HepG2 (cell line): ENCODE data around the gene VPS26B. TPM values are rescaled to one million over a fixed set of nuclear protein-coding genes. Genes with fewer than 3 reads are reported as not detected.

Source experiments
- BCL6 ChIP-seq: IDR thresholded peaks from 2 replicates; pipeline ENCODE4 v1.6.1; 2016; ENCODE audit warnings: missing genetic modification reagents, missing compliant biosample characterization
- ELF4 ChIP-seq: sonication (generic); formaldehyde crosslinking; IDR thresholded peaks from 2 replicates; pipeline ENCODE4 v1.5.0; 2020; ENCODE audit warnings: missing genetic modification reagents, mild to moderate bottlenecking, moderate library complexity, borderline replicate concordance
- HNRNPK ChIP-seq: fragments of 200-400 bp; formaldehyde crosslinking; IDR thresholded peaks from 2 replicates; pipeline ENCODE4 v1.6.1; 2018; ENCODE audit warnings: low read length, low read depth, moderate library complexity, mild to moderate bottlenecking; ENCODE audit not compliant: poor library complexity, severe bottlenecking
- HOXA9 ChIP-seq: sonication (generic); formaldehyde crosslinking; IDR thresholded peaks from 2 replicates; pipeline ENCODE4 v1.8.1; 2022; ENCODE audit warnings: missing genetic modification reagents, mild to moderate bottlenecking, moderate library complexity, borderline replicate concordance
- KMT2B ChIP-seq: IDR thresholded peaks from 2 replicates; pipeline ENCODE4 v1.6.1; 2016; ENCODE audit warnings: missing genetic modification reagents, missing compliant biosample characterization
- ZNF124 ChIP-seq: sonication (generic); formaldehyde crosslinking; IDR thresholded peaks from 2 replicates; pipeline ENCODE4 v1.4.0; 2020; ENCODE audit warnings: missing genetic modification reagents
- polyA plus RNA-seq, 8 experiments: library from polyadenylated mRNA; depleted of rRNA in 3 of 8; stranded (reverse) in 7 of 8; unstranded in 1 of 8; fragments of >200 nt; fragmentation: Illumina TruSeq in 4 of 8; extraction: Trizol in 4 of 8; gene quantifications; 2 replicates each; pipeline versions ENCODE4 v1.2.1 to v1.2.3, GENCODE V29; 2011 to 2016; ENCODE audit warnings: low read depth in 4 of 8, missing spikeins in 1 of 8, mixed read lengths in 1 of 8; ENCODE audit not compliant: insufficient read depth in 1 of 8
- total RNA-seq, 5 experiments: library from RNA; depleted of rRNA; stranded (reverse); fragments of >200 nt; fragmentation: Illumina TruSeq; extraction: Trizol; gene quantifications; 2 replicates each; pipeline ENCODE4 v1.2.3, GENCODE V29; 2016; ENCODE audit warnings: low read depth in 1 of 5
- TF ChIP-seq, protein P1 (sequence below): sonication (generic); formaldehyde crosslinking; IDR thresholded peaks from 2 replicates; pipeline ENCODE4 v1.4.0; 2020; ENCODE audit warnings: missing genetic modification reagents
- TF ChIP-seq, protein P2 (sequence below): sonication (generic); formaldehyde crosslinking; IDR thresholded peaks from 2 replicates; pipeline ENCODE4 v1.4.0; 2020; ENCODE audit warnings: mild to moderate bottlenecking, missing genetic modification reagents, borderline replicate concordance
- TF ChIP-seq, protein P3 (sequence below), 2 experiments: sonication (generic) in 1 of 2; formaldehyde crosslinking in 1 of 2; IDR thresholded peaks; 2 replicates each; pipeline versions ENCODE4 v1.6.1 to v1.9.0; 2014 to 2022; ENCODE audit warnings: antibody characterized with exemption in 1 of 2, borderline replicate concordance in 1 of 2, inconsistent platforms in 1 of 2, low read depth in 1 of 2, missing genetic modification reagents in 1 of 2

VPS26B gene
- total and polyA plus RNA-seq, 2 of the 13 experiments (the other 11 are each of a cell fraction or from before 2014, with no cell fraction given): 20.2 to 23.2 TPM

DNA sequence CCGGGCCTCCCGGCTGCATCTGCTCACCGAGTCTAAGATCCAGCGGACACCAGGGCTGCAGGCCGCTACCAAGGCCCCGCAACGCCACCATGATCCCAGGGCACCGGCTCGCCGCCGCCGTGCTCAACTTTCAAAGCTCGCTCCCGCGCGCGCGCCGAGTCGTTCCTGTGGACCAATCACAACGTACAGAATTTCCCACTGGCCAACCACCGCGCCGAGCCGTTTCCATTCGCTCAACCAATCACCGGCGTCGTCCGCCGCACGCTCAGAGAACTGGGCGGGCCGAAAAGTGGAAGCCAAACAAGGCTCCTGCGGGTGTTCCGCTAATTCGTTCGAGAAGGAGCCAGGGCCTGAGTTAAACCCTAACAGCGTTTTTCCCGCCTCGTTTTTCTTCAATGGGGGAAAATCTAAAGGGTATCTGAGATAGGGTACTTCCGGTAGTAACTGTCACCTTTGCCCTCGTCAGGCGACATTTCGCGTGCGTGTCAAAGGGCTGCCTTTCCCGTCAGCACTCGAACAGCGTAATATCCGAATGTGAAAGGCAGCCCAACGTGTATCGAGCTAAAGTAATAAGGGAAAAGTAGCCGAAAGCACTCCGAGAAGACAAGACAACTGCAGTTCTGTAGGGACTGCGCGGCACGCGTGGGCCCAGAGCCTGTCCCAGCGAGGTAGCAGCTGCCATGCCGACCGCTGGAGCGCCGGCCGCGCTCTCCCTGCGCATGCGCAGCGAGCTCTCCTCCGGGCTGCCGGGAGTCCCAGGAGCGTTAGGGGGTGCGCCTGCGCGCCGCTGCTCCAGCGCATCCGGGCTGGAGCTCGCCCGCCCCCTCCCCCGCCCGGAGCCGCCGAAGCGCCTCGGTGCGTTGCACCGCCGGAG is at the start of gene VPS26B, which contains the start of gene NCAPD3 (continued):
- TF ChIP-seq, protein P1, sequence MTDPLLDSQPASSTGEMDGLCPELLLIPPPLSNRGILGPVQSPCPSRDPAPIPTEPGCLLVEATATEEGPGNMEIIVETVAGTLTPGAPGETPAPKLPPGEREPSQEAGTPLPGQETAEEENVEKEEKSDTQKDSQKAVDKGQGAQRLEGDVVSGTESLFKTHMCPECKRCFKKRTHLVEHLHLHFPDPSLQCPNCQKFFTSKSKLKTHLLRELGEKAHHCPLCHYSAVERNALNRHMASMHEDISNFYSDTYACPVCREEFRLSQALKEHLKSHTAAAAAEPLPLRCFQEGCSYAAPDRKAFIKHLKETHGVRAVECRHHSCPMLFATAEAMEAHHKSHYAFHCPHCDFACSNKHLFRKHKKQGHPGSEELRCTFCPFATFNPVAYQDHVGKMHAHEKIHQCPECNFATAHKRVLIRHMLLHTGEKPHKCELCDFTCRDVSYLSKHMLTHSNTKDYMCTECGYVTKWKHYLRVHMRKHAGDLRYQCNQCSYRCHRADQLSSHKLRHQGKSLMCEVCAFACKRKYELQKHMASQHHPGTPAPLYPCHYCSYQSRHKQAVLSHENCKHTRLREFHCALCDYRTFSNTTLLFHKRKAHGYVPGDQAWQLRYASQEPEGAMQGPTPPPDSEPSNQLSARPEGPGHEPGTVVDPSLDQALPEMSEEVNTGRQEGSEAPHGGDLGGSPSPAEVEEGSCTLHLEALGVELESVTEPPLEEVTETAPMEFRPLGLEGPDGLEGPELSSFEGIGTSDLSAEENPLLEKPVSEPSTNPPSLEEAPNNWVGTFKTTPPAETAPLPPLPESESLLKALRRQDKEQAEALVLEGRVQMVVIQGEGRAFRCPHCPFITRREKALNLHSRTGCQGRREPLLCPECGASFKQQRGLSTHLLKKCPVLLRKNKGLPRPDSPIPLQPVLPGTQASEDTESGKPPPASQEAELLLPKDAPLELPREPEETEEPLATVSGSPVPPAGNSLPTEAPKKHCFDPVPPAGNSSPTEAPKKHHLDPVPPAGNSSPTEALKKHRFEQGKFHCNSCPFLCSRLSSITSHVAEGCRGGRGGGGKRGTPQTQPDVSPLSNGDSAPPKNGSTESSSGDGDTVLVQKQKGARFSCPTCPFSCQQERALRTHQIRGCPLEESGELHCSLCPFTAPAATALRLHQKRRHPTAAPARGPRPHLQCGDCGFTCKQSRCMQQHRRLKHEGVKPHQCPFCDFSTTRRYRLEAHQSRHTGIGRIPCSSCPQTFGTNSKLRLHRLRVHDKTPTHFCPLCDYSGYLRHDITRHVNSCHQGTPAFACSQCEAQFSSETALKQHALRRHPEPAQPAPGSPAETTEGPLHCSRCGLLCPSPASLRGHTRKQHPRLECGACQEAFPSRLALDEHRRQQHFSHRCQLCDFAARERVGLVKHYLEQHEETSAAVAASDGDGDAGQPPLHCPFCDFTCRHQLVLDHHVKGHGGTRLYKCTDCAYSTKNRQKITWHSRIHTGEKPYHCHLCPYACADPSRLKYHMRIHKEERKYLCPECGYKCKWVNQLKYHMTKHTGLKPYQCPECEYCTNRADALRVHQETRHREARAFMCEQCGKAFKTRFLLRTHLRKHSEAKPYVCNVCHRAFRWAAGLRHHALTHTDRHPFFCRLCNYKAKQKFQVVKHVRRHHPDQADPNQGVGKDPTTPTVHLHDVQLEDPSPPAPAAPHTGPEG (CRISPR knock-in tag): peak; percentile 71; the same call in 1 of the 2 replicates
- TF ChIP-seq HOXA9 (peak; percentile 95), KMT2B (peak; percentile 73), ZNF124 (CRISPR knock-in tag) (no peak; the same call in none of the 2 replicates), ELF4 (no peak), BCL6 (CRISPR knock-in tag) (peak; percentile 36; the same call in 1 of the 2 replicates), HNRNPK (peak; percentile 25)
- TF ChIP-seq, protein P2, sequence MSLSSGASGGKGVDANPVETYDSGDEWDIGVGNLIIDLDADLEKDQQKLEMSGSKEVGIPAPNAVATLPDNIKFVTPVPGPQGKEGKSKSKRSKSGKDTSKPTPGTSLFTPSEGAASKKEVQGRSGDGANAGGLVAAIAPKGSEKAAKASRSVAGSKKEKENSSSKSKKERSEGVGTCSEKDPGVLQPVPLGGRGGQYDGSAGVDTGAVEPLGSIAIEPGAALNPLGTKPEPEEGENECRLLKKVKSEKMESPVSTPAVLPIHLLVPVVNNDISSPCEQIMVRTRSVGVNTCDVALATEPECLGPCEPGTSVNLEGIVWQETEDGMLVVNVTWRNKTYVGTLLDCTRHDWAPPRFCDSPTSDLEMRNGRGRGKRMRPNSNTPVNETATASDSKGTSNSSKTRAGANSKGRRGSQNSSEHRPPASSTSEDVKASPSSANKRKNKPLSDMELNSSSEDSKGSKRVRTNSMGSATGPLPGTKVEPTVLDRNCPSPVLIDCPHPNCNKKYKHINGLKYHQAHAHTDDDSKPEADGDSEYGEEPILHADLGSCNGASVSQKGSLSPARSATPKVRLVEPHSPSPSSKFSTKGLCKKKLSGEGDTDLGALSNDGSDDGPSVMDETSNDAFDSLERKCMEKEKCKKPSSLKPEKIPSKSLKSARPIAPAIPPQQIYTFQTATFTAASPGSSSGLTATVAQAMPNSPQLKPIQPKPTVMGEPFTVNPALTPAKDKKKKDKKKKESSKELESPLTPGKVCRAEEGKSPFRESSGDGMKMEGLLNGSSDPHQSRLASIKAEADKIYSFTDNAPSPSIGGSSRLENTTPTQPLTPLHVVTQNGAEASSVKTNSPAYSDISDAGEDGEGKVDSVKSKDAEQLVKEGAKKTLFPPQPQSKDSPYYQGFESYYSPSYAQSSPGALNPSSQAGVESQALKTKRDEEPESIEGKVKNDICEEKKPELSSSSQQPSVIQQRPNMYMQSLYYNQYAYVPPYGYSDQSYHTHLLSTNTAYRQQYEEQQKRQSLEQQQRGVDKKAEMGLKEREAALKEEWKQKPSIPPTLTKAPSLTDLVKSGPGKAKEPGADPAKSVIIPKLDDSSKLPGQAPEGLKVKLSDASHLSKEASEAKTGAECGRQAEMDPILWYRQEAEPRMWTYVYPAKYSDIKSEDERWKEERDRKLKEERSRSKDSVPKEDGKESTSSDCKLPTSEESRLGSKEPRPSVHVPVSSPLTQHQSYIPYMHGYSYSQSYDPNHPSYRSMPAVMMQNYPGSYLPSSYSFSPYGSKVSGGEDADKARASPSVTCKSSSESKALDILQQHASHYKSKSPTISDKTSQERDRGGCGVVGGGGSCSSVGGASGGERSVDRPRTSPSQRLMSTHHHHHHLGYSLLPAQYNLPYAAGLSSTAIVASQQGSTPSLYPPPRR (CRISPR knock-in tag): no peak
- TF ChIP-seq, protein P3, sequence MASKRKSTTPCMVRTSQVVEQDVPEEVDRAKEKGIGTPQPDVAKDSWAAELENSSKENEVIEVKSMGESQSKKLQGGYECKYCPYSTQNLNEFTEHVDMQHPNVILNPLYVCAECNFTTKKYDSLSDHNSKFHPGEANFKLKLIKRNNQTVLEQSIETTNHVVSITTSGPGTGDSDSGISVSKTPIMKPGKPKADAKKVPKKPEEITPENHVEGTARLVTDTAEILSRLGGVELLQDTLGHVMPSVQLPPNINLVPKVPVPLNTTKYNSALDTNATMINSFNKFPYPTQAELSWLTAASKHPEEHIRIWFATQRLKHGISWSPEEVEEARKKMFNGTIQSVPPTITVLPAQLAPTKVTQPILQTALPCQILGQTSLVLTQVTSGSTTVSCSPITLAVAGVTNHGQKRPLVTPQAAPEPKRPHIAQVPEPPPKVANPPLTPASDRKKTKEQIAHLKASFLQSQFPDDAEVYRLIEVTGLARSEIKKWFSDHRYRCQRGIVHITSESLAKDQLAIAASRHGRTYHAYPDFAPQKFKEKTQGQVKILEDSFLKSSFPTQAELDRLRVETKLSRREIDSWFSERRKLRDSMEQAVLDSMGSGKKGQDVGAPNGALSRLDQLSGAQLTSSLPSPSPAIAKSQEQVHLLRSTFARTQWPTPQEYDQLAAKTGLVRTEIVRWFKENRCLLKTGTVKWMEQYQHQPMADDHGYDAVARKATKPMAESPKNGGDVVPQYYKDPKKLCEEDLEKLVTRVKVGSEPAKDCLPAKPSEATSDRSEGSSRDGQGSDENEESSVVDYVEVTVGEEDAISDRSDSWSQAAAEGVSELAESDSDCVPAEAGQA (IDR thresholded peaks at IDR 0.05; ENCODE audit: low read depth): no peak
- TF ChIP-seq, protein P3 (CRISPR knock-in tag; IDR thresholded peaks at IDR 0.05; ENCODE audit: borderline replicate concordance): 0 out of 2 replicates have a peak, but pooled peaks have one; percentile 67
